Tibial nerve (tissue), 4 donors: Measurements from ENCODE around the gene MRPL37. TPM values are rescaled to one million over a fixed set of nuclear protein-coding genes. Genes with fewer than 3 reads are reported as not detected.
"Not testable (repeated sequence)": the region's sequence is repeated elsewhere in the genome, so short reads cannot be mapped to it uniquely, and the experiment has no call there.

Experiments
- DNase-seq, 2 donors: peaks; one replicate each; pipeline ENCODE4 v3.0.0-alpha.2; 2019; ENCODE audit warnings: low spot score in 2 of 2
- H3K27ac ChIP-seq, 4 donors: fragments of 200-600 bp; sonication (generic) in 3 of 4; one replicate each; pipeline ENCODE4 v1.5.1; 2017 to 2019; ENCODE audit warnings: mild to moderate bottlenecking in 1 of 4
- H3K27me3 ChIP-seq, 2 donors: fragments of 200-600 bp; sonication (generic) in 1 of 2; one replicate each; pipeline versions ENCODE4 v1.5.1 to v1.6.0; 2017 to 2019
- H3K36me3 ChIP-seq, 3 donors: fragments of 200-600 bp; sonication (generic); one replicate each; pipeline ENCODE4 v1.5.1; 2018 to 2019
- H3K4me1 ChIP-seq, 4 donors: fragments of 200-600 bp; sonication (generic) in 3 of 4; one replicate each; pipeline ENCODE4 v1.5.1; 2017 to 2019
- H3K4me3 ChIP-seq, 4 donors: fragments of 200-600 bp; sonication (generic) in 3 of 4; one replicate each; pipeline ENCODE4 v1.5.1; 2017 to 2019; ENCODE audit warnings: mild to moderate bottlenecking in 1 of 4, moderate library complexity in 1 of 4
- H3K9me3 ChIP-seq, 4 donors: fragments of 200-600 bp; sonication (generic) in 3 of 4; one replicate each; pipeline ENCODE4 v1.5.1; 2017 to 2019
- EP300 ChIP-seq, 2 donors: sonication (generic); formaldehyde crosslinking; IDR thresholded peaks; one replicate each; pipeline ENCODE4 v1.6.1; 2017; ENCODE audit warnings: antibody characterized with exemption in 2 of 2, mild to moderate bottlenecking in 1 of 2
- POLR2A ChIP-seq, 2 donors: fragments of 450-650 bp; IDR thresholded peaks; one replicate each; pipeline ENCODE4 v1.6.1; 2017; ENCODE audit warnings: antibody characterized with exemption in 2 of 2, mild to moderate bottlenecking in 2 of 2, moderate library complexity in 2 of 2
- WGBS, 2 donors: methylation state at CpG; one replicate each; pipeline ENCODE4 v1.1.5; 2018; 5-methylcytosine and 5-hydroxymethylcytosine counted together
- total RNA-seq, 4 donors: library from RNA; depleted of rRNA; stranded (reverse); fragments of >200 nt; gene quantifications; one replicate each; pipeline ENCODE4 v1.1.0, GENCODE V29; 2016
- TF ChIP-seq, protein P1 (sequence below), 5 experiments: fragments of 200-600 bp in 3 of 5; fragments of 450-650 bp in 2 of 5; sonication (generic) in 3 of 5; IDR thresholded peaks; one replicate each; pipeline ENCODE4 v1.5.1; 2016 to 2019; ENCODE audit warnings: antibody characterized with exemption in 5 of 5, mild to moderate bottlenecking in 3 of 5, moderate library complexity in 2 of 5

Gene MRPL37
- total RNA-seq, 4 donors from 2014 or later = 39.5 to 60.6 (median 44.3) TPM

DNA sequence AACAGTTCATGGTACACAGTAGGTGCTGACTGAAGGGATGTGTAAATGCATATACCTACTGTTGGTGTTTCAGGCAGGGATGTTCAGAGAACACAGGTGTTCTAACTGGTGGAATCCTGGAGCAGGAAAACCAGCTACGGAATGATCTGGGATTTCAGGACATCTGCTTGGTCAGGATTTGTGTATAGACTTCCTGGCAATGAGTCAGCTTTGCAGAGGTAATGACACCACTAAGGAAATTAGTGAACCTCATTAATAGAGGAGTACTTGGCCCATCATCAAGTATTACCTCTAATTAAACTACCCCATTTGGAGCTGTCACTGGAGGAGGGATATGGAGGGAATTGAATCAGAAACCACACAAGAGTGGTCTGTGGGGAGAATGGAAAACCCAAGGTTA lies 7.3 kb downstream of the MRPL37 start:
- Histone ChIP-seq H3K4me1 (peaks cover 0 to 9% (median 0%) of the 10 kb centered on the region in 4 donors), H3K4me3 (no peak overlapping the region), H3K36me3 (peaks cover 0 to 91% (median 23%) of the 10 kb centered on the region in 3 donors), H3K27ac (no peak overlapping the region), H3K9me3 (no peaks in the 10 kb centered on the region), H3K27me3 (no peaks in the 10 kb centered on the region)
- TF ChIP-seq POLR2A (IDR thresholded peaks at IDR 0.05) = no peak
- TF ChIP-seq, protein P1, sequence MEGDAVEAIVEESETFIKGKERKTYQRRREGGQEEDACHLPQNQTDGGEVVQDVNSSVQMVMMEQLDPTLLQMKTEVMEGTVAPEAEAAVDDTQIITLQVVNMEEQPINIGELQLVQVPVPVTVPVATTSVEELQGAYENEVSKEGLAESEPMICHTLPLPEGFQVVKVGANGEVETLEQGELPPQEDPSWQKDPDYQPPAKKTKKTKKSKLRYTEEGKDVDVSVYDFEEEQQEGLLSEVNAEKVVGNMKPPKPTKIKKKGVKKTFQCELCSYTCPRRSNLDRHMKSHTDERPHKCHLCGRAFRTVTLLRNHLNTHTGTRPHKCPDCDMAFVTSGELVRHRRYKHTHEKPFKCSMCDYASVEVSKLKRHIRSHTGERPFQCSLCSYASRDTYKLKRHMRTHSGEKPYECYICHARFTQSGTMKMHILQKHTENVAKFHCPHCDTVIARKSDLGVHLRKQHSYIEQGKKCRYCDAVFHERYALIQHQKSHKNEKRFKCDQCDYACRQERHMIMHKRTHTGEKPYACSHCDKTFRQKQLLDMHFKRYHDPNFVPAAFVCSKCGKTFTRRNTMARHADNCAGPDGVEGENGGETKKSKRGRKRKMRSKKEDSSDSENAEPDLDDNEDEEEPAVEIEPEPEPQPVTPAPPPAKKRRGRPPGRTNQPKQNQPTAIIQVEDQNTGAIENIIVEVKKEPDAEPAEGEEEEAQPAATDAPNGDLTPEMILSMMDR (IDR thresholded peaks at IDR 0.05) = no peak
- no peak for DNase-seq
- 88 to 100% methylated on average over 1 of the region's 1 CpG for WGBS, 2 donors

DNA sequence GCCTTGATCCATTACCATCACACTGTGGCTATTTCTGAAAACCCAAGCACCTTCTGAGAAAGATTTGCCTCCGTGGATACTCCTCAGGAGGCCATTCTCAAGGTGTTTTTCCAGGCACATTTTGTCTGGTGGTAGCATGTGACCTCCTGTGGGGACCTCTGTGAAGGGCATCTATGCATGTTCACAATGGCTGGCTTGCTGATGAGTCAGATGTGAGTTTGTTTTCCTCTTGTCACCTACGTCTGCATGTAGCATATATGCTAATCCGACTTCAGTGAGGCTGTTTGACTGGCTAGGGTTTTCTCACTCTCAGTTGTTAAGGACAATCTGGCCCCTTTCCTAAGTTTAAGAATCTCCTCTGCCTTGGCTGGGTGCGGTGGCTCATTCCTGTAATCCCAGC lies 7.9 kb downstream of the MRPL37 start:
- not testable (repeated sequence) for H3K27ac ChIP-seq, H3K9me3 ChIP-seq, H3K27me3 ChIP-seq, H3K4me1 ChIP-seq, DNase-seq, H3K4me3 ChIP-seq
- 67 to 71% methylated on average over 4 of the region's 4 CpGs for WGBS, 2 donors
- peaks cover 0 to 91% (median 29%) of the 10 kb centered on the region in 3 donors for H3K36me3 ChIP-seq

DNA sequence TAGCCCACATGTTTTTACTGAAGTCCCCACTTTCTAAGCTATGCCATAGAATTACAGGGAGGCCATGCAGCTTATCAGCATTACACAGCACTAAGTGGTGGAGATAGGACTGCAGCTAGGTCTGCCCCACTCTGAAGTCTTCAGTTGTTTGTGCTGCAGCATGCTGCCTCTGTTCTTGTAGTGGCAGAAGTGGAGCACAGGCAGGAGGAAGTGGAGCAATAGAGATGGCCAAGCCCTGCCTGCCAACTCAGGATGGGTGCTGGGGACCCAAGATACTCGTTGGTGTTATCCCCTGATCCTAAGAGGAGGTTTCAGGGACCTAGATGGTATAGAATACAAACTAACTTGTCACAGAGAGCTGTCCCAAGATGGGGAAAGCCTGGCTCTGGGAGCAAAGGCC lies 12.9 kb downstream of the MRPL37 start:
- H3K36me3 ChIP-seq = peaks cover 0 to 100% (median 53%) of the 10 kb centered on the region in 3 donors
- TF ChIP-seq, protein P1 (IDR thresholded peaks at IDR 0.05) = no peak
- TF ChIP-seq POLR2A (IDR thresholded peaks at IDR 0.05) = no peak
- no peak for TF ChIP-seq EP300 (IDR thresholded peaks at IDR 0.05)
- WGBS, 2 donors = 86 to 92% methylated on average over 1 of the region's 1 CpG

DNA sequence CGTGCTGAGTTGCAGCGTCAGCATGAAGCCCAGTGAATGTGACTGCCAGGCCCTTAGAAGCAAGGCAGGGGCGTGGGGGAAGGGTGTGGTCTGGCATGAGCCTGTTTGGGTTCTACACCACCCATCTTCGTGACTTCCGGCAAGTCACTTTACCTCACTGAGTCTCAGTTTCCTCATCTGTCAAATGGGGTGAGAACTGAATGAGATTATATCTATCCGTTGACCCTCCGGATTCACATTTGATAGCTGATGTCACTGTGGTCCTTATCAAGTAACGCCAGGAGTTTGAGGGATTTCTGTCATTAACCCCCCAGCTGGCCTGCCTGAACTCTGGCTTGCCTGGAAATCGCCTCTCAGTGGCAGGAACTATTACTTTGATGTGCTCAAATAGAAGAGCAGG lies 15.6 kb downstream of the MRPL37 start:
- Histone ChIP-seq H3K4me1 (peaks cover 0 to 20% (median 9%) of the 10 kb centered on the region in 4 donors), H3K27ac (no peak overlapping the region), H3K27me3 (no peaks in the 10 kb centered on the region), H3K9me3 (no peaks in the 10 kb centered on the region), H3K4me3 (no peak overlapping the region), H3K36me3 (peaks cover 0 to 89% (median 50%) of the 10 kb centered on the region in 3 donors)
- TF ChIP-seq EP300 (IDR thresholded peaks at IDR 0.05) (no peak), POLR2A (IDR thresholded peaks at IDR 0.05) (no peak)
- TF ChIP-seq, protein P1 (IDR thresholded peaks at IDR 0.05) = no peak
- 88 to 91% methylated on average over 9 of the region's 9 CpGs for WGBS, 2 donors
- DNase-seq = no peak

More for the DNA sequence above, 12.9 kb downstream of the MRPL37 start:
- Histone ChIP-seq H3K27me3 (no peaks in the 10 kb centered on the region), H3K4me3 (no peak overlapping the region), H3K4me1 (no peaks in the 10 kb centered on the region), H3K27ac (no peak overlapping the region), H3K9me3 (no peaks in the 10 kb centered on the region)
- DNase-seq = no peak

DNA sequence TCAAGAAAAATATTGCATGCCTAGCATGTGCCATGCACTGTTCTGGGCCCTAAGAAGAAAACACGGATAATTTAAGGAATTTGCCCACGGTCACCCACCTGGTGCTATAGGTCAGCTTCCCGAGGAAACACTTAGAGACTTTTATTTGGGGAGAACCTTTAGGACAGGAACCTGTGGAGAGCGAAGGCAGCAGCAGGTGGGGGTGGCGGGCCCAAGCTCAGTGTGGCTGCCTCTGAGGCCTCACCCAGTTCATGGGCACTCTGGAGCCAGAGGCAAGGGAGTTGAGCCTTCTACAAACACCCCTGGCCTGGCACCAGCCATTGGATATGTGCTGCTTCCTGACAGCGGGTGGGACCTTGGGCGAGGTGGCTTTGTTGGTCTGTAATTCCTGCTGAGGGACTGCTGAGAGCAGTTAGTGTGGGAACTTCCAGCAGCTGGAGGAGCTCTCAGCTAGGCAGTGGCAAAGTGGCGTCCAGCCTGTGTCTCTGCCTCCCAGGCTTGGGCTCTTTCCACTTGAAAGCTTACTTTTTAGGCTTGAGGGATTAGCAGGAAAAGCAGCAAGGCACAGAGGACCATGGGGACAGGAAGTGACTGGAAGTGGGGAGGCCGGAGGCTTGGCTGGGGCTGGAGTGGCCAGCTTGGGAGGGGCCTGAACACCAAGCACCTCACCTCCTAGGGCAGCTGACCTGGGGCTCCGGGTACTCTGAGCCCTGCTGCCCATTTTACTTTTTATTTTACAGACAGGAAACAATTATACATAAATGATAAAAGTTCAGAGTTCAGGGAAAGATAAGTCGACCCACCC lies 19.1 kb downstream of the MRPL37 start:
- H3K36me3 ChIP-seq = peaks cover 0 to 64% (median 23%) of the 10 kb centered on the region in 3 donors
- no peak overlapping the region for H3K4me3 ChIP-seq
- H3K9me3 ChIP-seq = no peaks in the 10 kb centered on the region
- TF ChIP-seq, protein P1 (IDR thresholded peaks at IDR 0.05) = no peak
- TF ChIP-seq EP300 (IDR thresholded peaks at IDR 0.05) (no peak), POLR2A (IDR thresholded peaks at IDR 0.05) (no peak)
- H3K27ac ChIP-seq = peak overlapping the region; percentile 25 to 84 (median 75)
- 65 to 69% methylated on average over 11 of the region's 11 CpGs for WGBS, 2 donors
- H3K27me3 ChIP-seq = no peaks in the 10 kb centered on the region
- DNase-seq = no peak
- peaks cover 0 to 25% (median 9%) of the 10 kb centered on the region in 4 donors for H3K4me1 ChIP-seq
